ENCODE measurements around the gene TBCD.

Gene TBCD

GRCh38 chr17:82858376-82859126 lies 106.7 kb downstream of the TBCD start:
- no peak for DNase-seq (ENCODE audit: low read depth)

- no peak for DNase-seq (ENCODE audit: low read depth)
These were observed 107.9 kb downstream of the TBCD start for GRCh38 chr17:82859431-82860403.

GRCh38 chr17:82860606-82861392 lies 108.9 kb downstream of the TBCD start:
- no peak for DNase-seq (ENCODE audit: low read depth)

- no peak for DNase-seq (ENCODE audit: low read depth)
These were observed 109.5 kb downstream of the TBCD start for GRCh38 chr17:82861393-82861775.

- no peak for DNase-seq (ENCODE audit: low read depth)
These were observed 110.3 kb downstream of the TBCD start for GRCh38 chr17:82862191-82862590.

- no peak for DNase-seq (ENCODE audit: low read depth)
These were observed 111.0 kb downstream of the TBCD start for GRCh38 chr17:82862737-82863382.

- DNase-seq (ENCODE audit: low read depth) = no peak
These were observed 111.6 kb downstream of the TBCD start for GRCh38 chr17:82863383-82863940.

- peak; percentile 77 for DNase-seq (ENCODE audit: low read depth)
These were observed 112.3 kb downstream of the TBCD start for GRCh38 chr17:82863941-82864712.

- DNase-seq (ENCODE audit: low read depth) = no peak
These were observed 112.9 kb downstream of the TBCD start for GRCh38 chr17:82864713-82865248.

GRCh38 chr17:82865274-82865673 lies 113.4 kb downstream of the TBCD start:
- no peak for DNase-seq (ENCODE audit: low read depth)

GRCh38 chr17:82865774-82866395 lies 114.0 kb downstream of the TBCD start:
- DNase-seq (ENCODE audit: low read depth) = no peak

- peak; percentile 62 for DNase-seq (ENCODE audit: low read depth)
These were observed 114.8 kb downstream of the TBCD start for GRCh38 chr17:82866590-82867191.

- DNase-seq (ENCODE audit: low read depth) = no peak
These were observed 116.0 kb downstream of the TBCD start for GRCh38 chr17:82867763-82868325.

- no peak for DNase-seq (ENCODE audit: low read depth)
These were observed 116.9 kb downstream of the TBCD start for GRCh38 chr17:82868715-82869131.

- no peak for DNase-seq (ENCODE audit: low read depth)
These were observed 117.7 kb downstream of the TBCD start for GRCh38 chr17:82869536-82869935.

GRCh38 chr17:82870091-82870491 lies 118.2 kb downstream of the TBCD start:
- no peak for DNase-seq (ENCODE audit: low read depth)

- DNase-seq (ENCODE audit: low read depth) = no peak
These were observed 118.7 kb downstream of the TBCD start for GRCh38 chr17:82870541-82870940.

GRCh38 chr17:82871056-82871775 lies 119.4 kb downstream of the TBCD start:
- no peak for DNase-seq (ENCODE audit: low read depth)
